GM18526 (cell line): ENCODE measurements around the gene ZNF772.

ENCODE experiments used
- POLR2A ChIP-seq: IDR thresholded peaks from 3 replicates; pipeline ENCODE4 v1.6.1; 2011; ENCODE audit not compliant: insufficient read length; ENCODE audit errors: extremely low read depth

The ZNF772 gene

GRCh38 chr19:57437931-57438330 lies 39.4 kb downstream of the ZNF772 start:
- no peak for TF ChIP-seq POLR2A

- TF ChIP-seq POLR2A: no peak
Observed at GRCh38 chr19:57436417-57436816, 40.9 kb downstream of the ZNF772 start.

GRCh38 chr19:57435062-57435978 lies 42.0 kb downstream of the ZNF772 start, which contains the start of gene ZNF749:
Gene ZNF749 (plus strand): TSS chr19:57435325. CDS start chr19:57435579, 254 bp downstream.
- TF ChIP-seq POLR2A: no peak

GRCh38 chr19:57434386-57435061 lies 42.8 kb downstream of the ZNF772 start:
- TF ChIP-seq POLR2A: no peak

GRCh38 chr19:57421037-57421436 lies 56.3 kb downstream of the ZNF772 start:
- no peak for TF ChIP-seq POLR2A

- TF ChIP-seq POLR2A: no peak
Observed at GRCh38 chr19:57419439-57419838, 57.9 kb downstream of the ZNF772 start.
